OCI-LY7 (cell line): Measurements from ENCODE around the gene SLC16A13.

ENCODE experiments used
- EZH2phosphoT487 ChIP-seq: fragments of 200-600 bp; sonication (generic); IDR thresholded peaks from 2 replicates; pipeline ENCODE4 v1.6.1; 2018; ENCODE audit warnings: low read depth, borderline replicate concordance, mild to moderate bottlenecking, mixed run types, antibody characterized with exemption, low read length, moderate library complexity, mixed read lengths
- TF ChIP-seq, protein P1 (sequence below): fragments of 200-600 bp; sonication (generic); conservative IDR thresholded peaks from 2 replicates; pipeline ENCODE4 v1.5.1; 2014; ENCODE audit warnings: mild to moderate bottlenecking, antibody characterized with exemption, low read length, moderate library complexity, mixed read lengths

DNA sequence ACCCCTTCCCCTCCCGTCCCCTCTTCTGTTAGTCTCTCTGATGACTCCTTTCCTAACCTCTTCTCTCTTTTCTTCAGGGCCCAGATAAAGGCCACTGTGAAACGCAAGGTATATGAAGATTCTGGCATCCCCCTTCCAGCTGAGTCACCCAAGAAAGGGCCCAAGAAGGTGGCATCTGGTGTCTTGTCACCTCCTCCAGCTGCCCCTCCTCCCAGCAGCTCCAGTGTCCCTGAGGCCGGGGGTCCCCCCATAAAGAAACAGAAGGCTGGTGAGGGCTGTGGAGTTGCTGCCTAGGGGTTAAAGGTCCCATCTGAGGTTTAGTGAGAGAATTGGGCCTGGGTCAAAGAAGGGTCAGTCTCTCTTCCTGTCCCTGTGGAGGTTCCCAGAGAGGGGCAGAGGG, 19.4 kb upstream of the SLC16A13 start:
- TF ChIP-seq, protein P1, sequence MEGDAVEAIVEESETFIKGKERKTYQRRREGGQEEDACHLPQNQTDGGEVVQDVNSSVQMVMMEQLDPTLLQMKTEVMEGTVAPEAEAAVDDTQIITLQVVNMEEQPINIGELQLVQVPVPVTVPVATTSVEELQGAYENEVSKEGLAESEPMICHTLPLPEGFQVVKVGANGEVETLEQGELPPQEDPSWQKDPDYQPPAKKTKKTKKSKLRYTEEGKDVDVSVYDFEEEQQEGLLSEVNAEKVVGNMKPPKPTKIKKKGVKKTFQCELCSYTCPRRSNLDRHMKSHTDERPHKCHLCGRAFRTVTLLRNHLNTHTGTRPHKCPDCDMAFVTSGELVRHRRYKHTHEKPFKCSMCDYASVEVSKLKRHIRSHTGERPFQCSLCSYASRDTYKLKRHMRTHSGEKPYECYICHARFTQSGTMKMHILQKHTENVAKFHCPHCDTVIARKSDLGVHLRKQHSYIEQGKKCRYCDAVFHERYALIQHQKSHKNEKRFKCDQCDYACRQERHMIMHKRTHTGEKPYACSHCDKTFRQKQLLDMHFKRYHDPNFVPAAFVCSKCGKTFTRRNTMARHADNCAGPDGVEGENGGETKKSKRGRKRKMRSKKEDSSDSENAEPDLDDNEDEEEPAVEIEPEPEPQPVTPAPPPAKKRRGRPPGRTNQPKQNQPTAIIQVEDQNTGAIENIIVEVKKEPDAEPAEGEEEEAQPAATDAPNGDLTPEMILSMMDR = no peak
- TF ChIP-seq EZH2phosphoT487 = no peak
